Stimulated activated naive CD8-positive, alpha-beta T cell treated with anti-CD3 and anti-CD28 coated beads, Interleukin-15, Interleukin-2, amounts not matched to agents 100 U/mL and 50 U/mL, for 24 hours (primary cell): Measurements from ENCODE around the gene C16orf96.

Experiments used
- ATAC-seq: fragments of 150-1000 bp; cut with Tn5 transposase; one replicate; pipeline ENCODE4 v1.10.0; 2021
- DNase-seq: peaks from one replicate; pipeline ENCODE4 v3.0.0; 2021

The C16orf96 gene

GRCh38 chr16:4618645-4619418 is 62.7 kb downstream of the C16orf96 start:
- ATAC-seq (no peak), DNase-seq (no peak)

DNA sequence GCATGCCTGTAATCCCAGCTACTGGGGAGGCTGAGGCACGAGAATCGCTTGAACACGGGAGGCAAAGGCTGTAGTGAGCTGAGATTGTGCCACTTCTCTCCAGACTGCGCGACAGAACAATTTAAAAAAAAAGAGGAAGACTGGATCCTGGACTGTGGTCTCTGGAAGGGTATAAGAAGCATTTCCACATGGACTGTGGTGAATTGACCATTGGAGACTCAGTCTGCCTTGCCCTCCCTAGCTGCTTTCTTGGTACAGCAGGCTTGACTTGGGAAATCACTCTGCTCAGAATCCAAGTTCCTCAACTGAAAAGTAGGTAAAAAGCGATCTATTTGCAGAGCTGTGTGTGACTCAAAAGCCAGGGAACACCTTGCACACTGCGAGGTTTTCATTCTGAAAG is 67.5 kb downstream of the C16orf96 start:
- ATAC-seq (no peak), DNase-seq (no peak)

DNA sequence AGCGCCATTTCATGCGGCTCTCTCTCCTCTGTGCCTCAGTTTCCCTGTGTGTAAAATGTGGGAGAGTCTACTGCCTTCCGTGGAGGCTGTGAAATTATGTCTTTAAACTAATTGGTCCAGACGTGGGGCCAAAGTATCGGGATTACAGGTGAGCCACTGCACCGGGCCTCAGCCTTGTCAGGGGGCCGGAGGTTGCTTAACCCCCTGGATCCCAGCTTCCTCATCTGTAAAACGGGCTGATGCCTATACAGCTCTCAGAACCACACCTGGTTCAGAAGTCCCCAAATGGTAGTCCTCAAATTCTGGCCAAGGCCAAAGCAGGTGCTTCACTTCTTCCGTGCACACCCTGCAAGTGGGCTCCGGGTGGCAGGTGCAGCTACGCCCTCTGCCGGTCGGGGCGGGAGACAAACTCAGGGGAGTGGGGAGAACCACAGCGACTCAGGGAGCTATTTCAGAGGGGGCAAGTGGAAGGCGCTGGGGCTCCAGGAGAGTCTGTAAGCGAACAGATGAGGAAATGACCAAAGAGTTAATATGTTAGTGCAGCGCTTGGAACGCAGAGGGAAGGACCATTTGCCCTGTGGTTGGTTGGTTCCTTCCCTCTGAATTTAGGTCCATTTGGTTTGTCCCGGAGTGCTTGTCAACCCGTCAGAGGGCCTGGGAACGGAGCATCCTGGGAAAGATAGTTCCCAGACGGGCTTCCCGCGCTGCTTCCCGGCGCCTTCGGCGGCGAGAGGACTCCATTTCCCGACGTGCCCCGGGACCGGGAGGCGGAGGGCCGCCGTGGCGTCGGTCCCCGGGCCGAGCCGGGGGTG is 68.1 kb downstream of the C16orf96 start, which contains the start of gene MGRN1:
Gene MGRN1, plus strand, starts transcription at position 812 of the 812 bp plus-strand sequence. CDS start 135 bp downstream, outside the sequence.
- DNase-seq = peak; percentile 93
- peak; percentile 88 for ATAC-seq

- DNase-seq = peak; percentile 89
These were observed 68.9 kb downstream of the C16orf96 start for GRCh38 chr16:4624827-4625559.

GRCh38 chr16:4625560-4626159 is 69.5 kb downstream of the C16orf96 start:
- ATAC-seq = no peak

More at GRCh38 chr16:4624827-4625559, 68.9 kb downstream of the C16orf96 start:
- peak; percentile 65 for ATAC-seq

DNA sequence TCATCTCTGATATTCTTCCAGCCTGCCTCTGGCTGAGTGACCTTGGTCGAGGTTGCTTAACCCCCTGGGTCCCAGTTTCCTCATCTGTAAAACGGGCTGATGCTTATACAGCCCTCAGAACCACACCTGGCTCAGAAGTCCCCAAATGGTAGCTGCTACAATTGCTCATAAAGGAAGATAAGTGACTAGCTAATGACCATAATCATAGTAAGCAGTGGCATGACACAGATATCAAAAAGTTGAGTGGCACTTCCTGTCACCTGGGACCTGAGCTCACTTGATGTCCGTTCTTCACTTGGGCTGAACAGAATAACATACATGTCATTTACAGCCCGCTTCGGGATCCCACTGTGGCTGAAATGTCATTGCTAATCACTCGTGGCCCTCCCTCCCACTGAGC is 70.3 kb downstream of the C16orf96 start:
- no peak for ATAC-seq

More at GRCh38 chr16:4625560-4626159, 69.5 kb downstream of the C16orf96 start:
- DNase-seq = no peak

DNA sequence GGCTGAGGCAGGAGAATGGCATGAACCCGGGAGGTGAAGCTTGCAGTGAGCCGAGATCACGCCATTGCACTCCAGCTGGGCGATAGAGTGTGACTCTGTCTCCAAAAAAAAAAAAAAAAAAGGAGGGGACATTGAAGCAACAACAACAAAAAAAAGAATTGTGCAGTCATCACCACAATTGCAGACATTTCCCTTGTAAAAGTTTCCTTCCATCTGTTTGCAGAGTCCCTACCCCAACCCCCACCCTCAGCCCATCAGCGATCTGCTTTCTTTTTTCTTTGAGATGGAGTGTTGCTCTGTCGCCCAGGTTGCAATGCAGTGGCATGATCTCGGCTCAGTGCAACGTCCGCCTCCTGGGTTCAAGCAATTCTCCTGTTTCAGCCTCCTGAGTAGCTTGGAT is 72.1 kb downstream of the C16orf96 start:
- ATAC-seq = no peak
- DNase-seq = no peak

More for the DNA sequence above, 70.3 kb downstream of the C16orf96 start:
- no peak for DNase-seq

DNA sequence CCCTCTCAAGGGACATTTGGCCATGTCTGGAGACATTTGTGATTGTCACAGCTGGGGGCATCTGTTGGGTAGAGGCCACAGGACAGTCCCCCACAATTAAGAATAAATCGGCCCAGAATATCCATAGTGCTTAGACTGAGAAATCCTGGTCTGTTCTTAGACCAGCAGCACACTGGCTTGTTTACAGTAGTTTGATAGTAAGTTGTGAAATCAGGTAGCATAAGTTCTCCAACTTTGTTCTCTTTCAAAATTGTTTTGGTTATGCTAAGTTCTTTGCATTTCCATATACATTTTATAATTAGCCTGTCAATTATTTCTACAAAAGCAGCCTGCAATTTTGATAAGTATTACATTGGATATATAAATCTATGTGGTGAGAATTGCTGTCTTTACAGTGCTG is 75.3 kb downstream of the C16orf96 start:
- ATAC-seq (no peak), DNase-seq (no peak)

- DNase-seq = no peak
- ATAC-seq = no peak
These were observed 77.9 kb downstream of the C16orf96 start for GRCh38 chr16:4633910-4634635.

DNA sequence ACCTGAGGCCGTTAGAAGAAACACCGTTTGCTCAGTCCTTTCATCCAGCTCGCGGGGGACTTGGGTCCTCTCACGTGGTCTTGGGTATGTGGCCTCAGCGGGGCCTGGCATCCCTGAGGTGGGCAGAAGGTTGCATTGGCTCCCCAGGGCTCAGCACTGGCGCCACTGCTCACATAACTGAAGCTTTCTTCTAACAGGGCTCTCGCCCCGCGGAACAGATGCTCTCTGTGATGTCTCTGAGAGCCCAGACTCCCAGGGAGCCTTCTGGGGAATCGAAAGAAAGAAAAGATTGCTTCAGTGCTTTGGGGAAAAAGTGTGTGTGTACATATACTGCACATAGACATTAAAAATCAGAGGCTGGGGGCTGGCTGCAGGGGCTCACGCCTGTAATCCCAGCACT is 78.6 kb downstream of the C16orf96 start:
- ATAC-seq = no peak
- no peak for DNase-seq

- DNase-seq (no peak), ATAC-seq (no peak)
These were observed 80.1 kb downstream of the C16orf96 start for GRCh38 chr16:4636196-4636595.

DNA sequence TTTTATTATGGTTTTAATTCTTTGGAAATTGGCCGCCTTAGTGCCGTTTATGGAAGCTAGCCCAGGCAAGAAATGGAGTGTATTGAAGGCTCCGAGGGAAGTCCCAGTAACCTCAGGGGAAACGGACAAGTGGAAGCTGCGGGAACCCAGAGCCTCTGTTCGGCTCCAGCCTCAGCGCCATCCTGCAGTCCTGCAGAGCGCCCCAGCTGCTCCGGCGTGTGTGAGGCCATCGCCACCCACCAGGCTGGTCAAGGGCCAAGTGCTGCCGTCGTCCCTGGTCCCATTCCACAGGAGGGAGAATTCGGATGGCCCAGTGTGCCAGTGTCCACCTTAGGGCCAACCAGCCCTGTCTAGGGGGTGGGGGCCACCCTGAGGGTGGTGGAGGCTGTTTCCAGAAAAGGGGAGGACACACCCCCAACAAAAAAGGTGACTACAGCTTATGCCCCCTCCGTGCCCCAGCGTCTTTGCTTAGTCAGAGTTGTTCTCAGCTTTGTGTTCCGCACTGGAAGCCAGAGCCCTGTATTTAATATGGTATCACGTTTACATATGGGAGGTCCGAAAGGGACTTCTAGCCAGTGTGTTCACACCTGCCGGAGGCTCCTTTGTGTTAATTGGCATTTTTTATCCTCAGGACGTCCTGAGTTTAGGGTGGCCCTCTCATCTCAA is 81.5 kb downstream of the C16orf96 start:
- DNase-seq (no peak), ATAC-seq (no peak)

DNA sequence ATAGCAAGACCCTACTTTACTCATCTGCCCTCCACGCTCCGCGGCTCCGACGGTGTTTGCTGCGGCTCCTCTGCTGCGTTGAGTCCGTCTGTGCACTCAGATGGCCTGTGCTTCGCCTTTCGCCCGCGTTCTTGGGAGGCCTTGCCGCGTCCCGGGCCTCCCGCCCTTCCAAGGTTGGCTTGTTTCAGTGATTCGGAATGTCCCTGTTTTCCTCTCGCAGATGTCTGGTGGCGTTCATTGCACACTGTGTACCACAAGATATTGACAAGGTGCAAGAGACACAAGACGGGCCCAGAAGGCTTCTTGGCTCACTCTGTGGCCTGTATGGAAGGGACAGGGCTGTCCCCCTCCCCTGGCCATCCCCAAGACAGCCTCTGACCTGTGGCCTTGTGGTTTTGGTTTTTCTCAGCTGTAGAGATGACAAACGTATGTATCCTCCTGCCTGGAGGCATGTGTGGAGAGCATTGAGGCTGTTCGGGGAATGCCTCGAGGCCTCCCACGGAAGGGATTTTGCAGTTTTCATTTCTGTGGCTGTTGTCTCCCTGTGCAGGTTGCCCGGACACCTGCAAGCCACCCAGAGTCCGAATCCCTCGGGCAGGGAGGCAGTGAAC is 83.9 kb downstream of the C16orf96 start:
- ATAC-seq = no peak

GRCh38 chr16:4640572-4641305 is 84.6 kb downstream of the C16orf96 start:
- DNase-seq (no peak), ATAC-seq (peak; percentile 55)

More for the DNA sequence above, 83.9 kb downstream of the C16orf96 start:
- DNase-seq = no peak

GRCh38 chr16:4641306-4641687 is 85.2 kb downstream of the C16orf96 start:
- no peak for ATAC-seq
- DNase-seq = no peak

DNA sequence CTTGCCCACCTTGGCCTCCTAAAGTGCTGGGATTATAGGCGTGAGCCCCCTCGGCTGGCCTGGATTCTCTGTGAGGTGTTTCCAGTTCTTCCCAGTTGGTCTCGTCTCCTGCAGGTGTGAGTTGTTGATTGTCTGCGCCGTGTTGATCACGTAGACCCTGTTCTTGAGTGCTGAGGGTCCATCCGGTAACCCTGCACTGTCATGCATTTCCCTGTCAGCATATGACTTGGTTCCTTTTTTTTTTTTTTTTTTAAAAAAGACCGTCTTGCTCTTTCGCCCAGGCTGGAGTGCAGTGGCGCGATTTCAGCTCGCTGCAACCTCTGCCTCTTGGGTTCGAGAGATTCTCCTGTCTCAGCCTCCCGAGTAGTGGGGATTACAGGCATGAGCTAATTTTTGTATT is 85.8 kb downstream of the C16orf96 start:
- DNase-seq (no peak), ATAC-seq (no peak)

GRCh38 chr16:4646773-4647643 is 90.9 kb downstream of the C16orf96 start:
- DNase-seq (no peak), ATAC-seq (no peak)

- peak; percentile 19 for ATAC-seq
- no peak for DNase-seq
These were observed 91.5 kb downstream of the C16orf96 start for GRCh38 chr16:4647644-4647980.

GRCh38 chr16:4648917-4649316 is 92.8 kb downstream of the C16orf96 start:
- DNase-seq = no peak
- ATAC-seq = peak; percentile 30
